MCF 10A (cell line): Measurements from ENCODE around the gene OBP2A. TPM values are rescaled to one million over a fixed set of nuclear protein-coding genes. Genes with fewer than 3 reads are reported as not detected.

ENCODE experiments used
- BruUV-seq: library from RNA; stranded (reverse); fragments of 400-500 nt; replicated peaks from 2 replicates; lab custom pipeline; 2021; lab: Mats Ljungman, UMichigan
- CTCF ChIA-PET: fragments of 300-600 bp; sonication (Branson Sonifier 250); formaldehyde crosslinking; extraction: SDS; loops from one replicate; lab custom pipeline; 2021; ENCODE audit warnings: antibody characterized with exemption, inconsistent platforms; lab: Yijun Ruan, JAX
- POLR2A ChIA-PET: fragments of 300-600, 350-650 bp; sonication (Branson Sonifier 250); formaldehyde crosslinking; extraction: SDS; loops from one replicate; lab custom pipeline; 2020; ENCODE audit warnings: antibody characterized with exemption, inconsistent platforms; lab: Yijun Ruan, JAX
- DNase-seq: peaks from one replicate; pipeline ENCODE4 v3.0.0-alpha.2; 2018; ENCODE audit not compliant: unreplicated experiment
- H3K27ac Mint-ChIP-seq: one replicate; pipeline ENCODE4 v1.8.0; 2022; ENCODE audit warnings: mild to moderate bottlenecking, low read depth, mixed read lengths; ENCODE audit not compliant: unreplicated experiment
- H3K27me3 Mint-ChIP-seq: one replicate; pipeline ENCODE4 v1.8.0; 2022; ENCODE audit warnings: mixed read lengths; ENCODE audit not compliant: insufficient read depth, unreplicated experiment
- H3K36me3 Mint-ChIP-seq: one replicate; pipeline ENCODE4 v1.8.0; 2022; ENCODE audit warnings: mild to moderate bottlenecking, moderate library complexity, mixed read lengths; ENCODE audit not compliant: insufficient read depth, unreplicated experiment
- H3K4me1 Mint-ChIP-seq: one replicate; pipeline ENCODE4 v1.8.0; 2022; ENCODE audit warnings: mixed read lengths; ENCODE audit not compliant: insufficient read depth, unreplicated experiment
- H3K4me3 Mint-ChIP-seq: one replicate; pipeline ENCODE4 v1.8.0; 2022; ENCODE audit warnings: mild to moderate bottlenecking, moderate library complexity, mixed read lengths; ENCODE audit not compliant: unreplicated experiment
- H3K9me3 Mint-ChIP-seq: one replicate; pipeline ENCODE4 v1.8.0; 2022; ENCODE audit warnings: mixed read lengths; ENCODE audit not compliant: unreplicated experiment
- intact Hi-C: fragments of 100-400 bp; cut with micrococcal nuclease; formaldehyde crosslinking; loops from 2 replicates; pipeline ENCODE4 v1.14.1; 2022
- total RNA-seq: library from RNA; stranded (reverse); gene quantifications from 2 replicates; pipeline ENCODE4 v1.2.3, GENCODE V29; 2022
- TF ChIP-seq, protein P1 (sequence below): fragments of 200-600 bp; IDR thresholded peaks from one replicate; pipeline ENCODE4 v1.8.0; 2022; ENCODE audit warnings: antibody characterized with exemption, mild to moderate bottlenecking; ENCODE audit not compliant: unreplicated experiment

The OBP2A gene
- total RNA-seq, 1 experiment from 2014 or later = not detected

GRCh38 chr9:135508211-135508820 lies 37.6 kb upstream of the OBP2A start:
- intact Hi-C loops = no loop called here
- DNase-seq = no peak
- Mint-ChIP-seq H3K4me1 (peaks cover 7% of the 10 kb centered on the region), H3K9me3 (peaks cover 9% of the 10 kb centered on the region), H3K27ac (no peak overlapping the region), H3K27me3 (no peaks in the 10 kb centered on the region), H3K36me3 (peaks cover 17% of the 10 kb centered on the region), H3K4me3 (no peak overlapping the region)
- ChIA-PET CTCF (no interaction called here), POLR2A (interaction anchor here (0.7 kb wide), 1 partner anchor 28 kb away, joined by 3 read pairs; the partner anchor contains the start of gene PPP1R26)
- BruUV-seq = no TSS peak
- TF ChIP-seq, protein P1, sequence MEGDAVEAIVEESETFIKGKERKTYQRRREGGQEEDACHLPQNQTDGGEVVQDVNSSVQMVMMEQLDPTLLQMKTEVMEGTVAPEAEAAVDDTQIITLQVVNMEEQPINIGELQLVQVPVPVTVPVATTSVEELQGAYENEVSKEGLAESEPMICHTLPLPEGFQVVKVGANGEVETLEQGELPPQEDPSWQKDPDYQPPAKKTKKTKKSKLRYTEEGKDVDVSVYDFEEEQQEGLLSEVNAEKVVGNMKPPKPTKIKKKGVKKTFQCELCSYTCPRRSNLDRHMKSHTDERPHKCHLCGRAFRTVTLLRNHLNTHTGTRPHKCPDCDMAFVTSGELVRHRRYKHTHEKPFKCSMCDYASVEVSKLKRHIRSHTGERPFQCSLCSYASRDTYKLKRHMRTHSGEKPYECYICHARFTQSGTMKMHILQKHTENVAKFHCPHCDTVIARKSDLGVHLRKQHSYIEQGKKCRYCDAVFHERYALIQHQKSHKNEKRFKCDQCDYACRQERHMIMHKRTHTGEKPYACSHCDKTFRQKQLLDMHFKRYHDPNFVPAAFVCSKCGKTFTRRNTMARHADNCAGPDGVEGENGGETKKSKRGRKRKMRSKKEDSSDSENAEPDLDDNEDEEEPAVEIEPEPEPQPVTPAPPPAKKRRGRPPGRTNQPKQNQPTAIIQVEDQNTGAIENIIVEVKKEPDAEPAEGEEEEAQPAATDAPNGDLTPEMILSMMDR = no peak

GRCh38 chr9:135509458-135509857 lies 36.5 kb upstream of the OBP2A start:
- BruUV-seq = no TSS peak
- POLR2A ChIA-PET = no interaction called here
- H3K27ac Mint-ChIP-seq = no peak overlapping the region
- peaks cover 9% of the 10 kb centered on the region for H3K9me3 Mint-ChIP-seq
- CTCF ChIA-PET = no interaction called here
- intact Hi-C loops = no loop called here
- no peaks in the 10 kb centered on the region for H3K27me3 Mint-ChIP-seq
- DNase-seq = no peak
- H3K4me1 Mint-ChIP-seq = peaks cover 7% of the 10 kb centered on the region
- no peak overlapping the region for H3K4me3 Mint-ChIP-seq
- TF ChIP-seq, protein P1 = no peak
- H3K36me3 Mint-ChIP-seq = peaks cover 8% of the 10 kb centered on the region

- H3K27ac Mint-ChIP-seq = no peak overlapping the region
- H3K9me3 Mint-ChIP-seq = peaks cover 9% of the 10 kb centered on the region
- peaks cover 2% of the 10 kb centered on the region for H3K27me3 Mint-ChIP-seq
- POLR2A ChIA-PET = no interaction called here
- TF ChIP-seq, protein P1 = no peak
- BruUV-seq = no TSS peak
- H3K36me3 Mint-ChIP-seq = no peaks in the 10 kb centered on the region
- CTCF ChIA-PET = no interaction called here
- peaks cover 7% of the 10 kb centered on the region for H3K4me1 Mint-ChIP-seq
- no peak overlapping the region for H3K4me3 Mint-ChIP-seq
- no peak for DNase-seq
- intact Hi-C loops = no loop called here
Measured at GRCh38 chr9:135512241-135512603, 33.7 kb upstream of the OBP2A start.

GRCh38 chr9:135512904-135513303 lies 33.0 kb upstream of the OBP2A start:
- Mint-ChIP-seq H3K9me3 (peaks cover 9% of the 10 kb centered on the region), H3K4me1 (peaks cover 7% of the 10 kb centered on the region), H3K27ac (peak overlapping the region; percentile 36), H3K4me3 (no peak overlapping the region), H3K36me3 (no peaks in the 10 kb centered on the region), H3K27me3 (peaks cover 9% of the 10 kb centered on the region)
- TF ChIP-seq, protein P1 = no peak
- BruUV-seq = no TSS peak
- CTCF ChIA-PET = no interaction called here
- intact Hi-C loops = no loop called here
- POLR2A ChIA-PET = no interaction called here
- no peak for DNase-seq
